Epidermal melanocyte (primary cell): ENCODE results near the gene SMIM33.
A peak's percentile ranks its signal among the peaks of the same experiment; 100 is the strongest.
"Not testable (repeated sequence)": the region's sequence is repeated elsewhere in the genome, so short reads cannot be mapped to it uniquely, and the experiment has no call there.

Source experiments
- DNase-seq: peaks from one replicate; pipeline ENCODE4 v3.0.0; 2011; ENCODE audit warnings: low spot score; ENCODE audit not compliant: insufficient read length

The SMIM33 gene

DNA sequence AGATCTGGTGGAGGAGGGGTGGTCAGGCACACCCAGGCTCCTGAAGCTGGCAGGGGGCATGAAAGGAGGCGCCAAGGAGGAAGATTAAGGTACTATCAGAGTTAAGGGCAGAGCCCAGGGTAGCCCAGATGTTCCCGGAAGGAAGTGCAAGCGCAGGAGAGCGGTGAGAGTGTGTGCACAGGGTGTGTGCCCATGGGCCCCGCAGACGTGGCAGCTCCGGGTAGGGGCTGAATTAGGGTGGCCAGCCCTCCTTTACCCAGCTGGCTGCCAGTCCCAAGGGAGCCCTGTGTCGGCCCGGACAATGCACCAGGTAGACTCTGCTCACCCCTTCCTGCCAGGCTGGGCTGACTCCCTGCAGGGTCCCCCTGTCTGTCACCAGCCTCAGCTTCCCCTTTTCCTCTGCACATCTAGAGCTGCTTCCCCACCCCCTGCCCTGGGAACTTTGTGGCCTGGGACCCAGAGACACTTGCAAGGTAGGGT is at the start of gene SMIM33:
Gene SMIM33, plus strand, starts transcription at position 184 of the 480 bp plus-strand sequence. Its CDS starts 118 bp downstream, at position 302.
- no peak for DNase-seq

DNA sequence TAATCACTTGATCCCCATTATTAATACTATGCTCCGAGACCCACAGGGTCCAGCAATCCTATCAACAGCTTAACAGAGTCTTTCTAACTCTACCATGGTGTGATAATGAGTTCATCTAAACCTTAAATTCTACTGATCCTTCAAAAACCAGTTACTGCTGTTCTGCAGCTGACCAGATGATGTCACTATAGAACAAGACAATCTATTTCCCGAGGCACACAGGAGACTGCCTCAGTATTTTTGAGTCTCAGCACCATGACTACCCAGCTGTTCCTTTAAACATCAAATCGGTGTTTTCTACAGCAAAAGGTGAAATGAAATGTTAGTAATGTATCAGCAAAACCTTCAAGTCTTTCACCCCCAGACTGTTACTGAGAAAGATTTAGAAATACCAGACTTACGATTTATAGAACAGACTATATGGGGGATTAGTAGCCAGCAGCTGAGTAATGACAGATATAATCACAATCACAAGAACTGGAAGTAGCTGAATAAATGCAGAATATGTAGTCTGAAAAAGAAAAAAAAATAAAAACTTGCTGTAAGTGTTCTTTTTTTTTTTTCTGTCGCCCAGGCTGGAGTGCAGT is 48.4 kb upstream of the SMIM33 start:
- DNase-seq: peak; percentile 72

DNA sequence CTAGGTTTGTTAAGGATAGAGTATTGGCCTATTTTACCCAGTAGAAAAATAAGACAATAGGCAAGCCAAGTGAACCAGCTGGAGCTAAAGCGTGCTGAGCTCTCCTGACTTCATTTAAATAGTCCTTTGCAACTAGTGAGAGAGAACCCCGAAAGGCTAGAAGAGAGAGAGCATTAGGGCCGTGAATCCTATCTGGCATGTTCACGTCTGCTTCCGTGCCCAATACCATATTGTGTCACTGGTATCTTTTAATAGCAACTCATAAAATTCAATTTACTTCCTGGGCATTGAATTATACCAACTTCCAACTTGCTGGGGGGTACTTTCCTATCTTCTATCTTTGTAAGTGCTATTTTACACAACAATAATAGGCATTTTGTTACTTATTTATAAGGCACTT is 45.3 kb upstream of the SMIM33 start:
- no peak for DNase-seq

DNA sequence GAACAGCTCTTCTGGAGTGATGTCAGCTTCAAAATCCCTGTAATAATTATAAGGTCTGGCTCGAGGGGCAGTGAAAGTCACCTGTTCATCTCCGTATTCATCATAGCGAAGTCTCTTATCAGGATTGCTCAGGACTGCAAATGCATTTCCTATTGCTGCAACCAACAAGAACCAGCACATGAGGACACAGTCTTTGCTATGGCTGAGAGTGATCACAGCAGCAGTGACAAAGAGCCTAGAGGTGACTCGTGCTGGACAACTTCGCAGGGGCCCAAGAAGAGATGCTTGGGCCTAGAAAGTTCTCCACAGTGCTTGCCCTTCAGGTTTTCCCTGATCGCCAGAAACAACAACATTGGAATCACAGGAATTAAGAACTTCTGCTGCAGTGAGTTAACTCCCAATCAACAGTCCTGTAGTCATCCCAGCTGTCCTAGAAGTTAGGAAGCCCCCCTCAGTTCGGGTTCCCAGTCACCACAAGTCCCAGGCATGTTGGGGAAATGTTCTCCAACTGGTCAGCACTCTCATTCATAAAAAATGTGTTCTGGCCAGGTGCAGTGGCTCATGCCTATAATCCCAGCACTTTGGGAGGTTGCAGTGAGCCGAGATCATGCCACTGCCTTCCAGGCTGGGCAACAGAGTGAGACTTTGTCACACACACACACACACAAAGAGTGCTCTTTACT is 44.5 kb upstream of the SMIM33 start:
- no peak for DNase-seq

DNA sequence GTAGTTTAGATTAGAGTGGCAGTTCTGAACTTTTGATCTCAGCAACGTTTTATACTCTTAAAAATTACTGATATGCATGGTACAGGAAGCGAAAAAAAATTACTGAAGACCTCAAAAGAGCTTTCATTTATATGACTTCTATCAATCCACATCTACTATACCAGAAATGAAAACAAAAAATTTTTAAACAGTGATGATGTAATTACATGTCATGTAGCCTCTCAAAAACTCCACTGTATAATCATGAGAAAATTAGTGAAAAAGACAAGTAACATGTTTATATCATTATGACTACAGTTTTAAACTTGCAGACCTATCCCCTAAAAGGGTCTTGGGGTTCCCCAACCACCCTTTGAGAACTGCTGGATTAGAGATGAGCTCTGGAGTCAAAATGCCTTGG is 40.8 kb upstream of the SMIM33 start:
- DNase-seq: no peak

DNA sequence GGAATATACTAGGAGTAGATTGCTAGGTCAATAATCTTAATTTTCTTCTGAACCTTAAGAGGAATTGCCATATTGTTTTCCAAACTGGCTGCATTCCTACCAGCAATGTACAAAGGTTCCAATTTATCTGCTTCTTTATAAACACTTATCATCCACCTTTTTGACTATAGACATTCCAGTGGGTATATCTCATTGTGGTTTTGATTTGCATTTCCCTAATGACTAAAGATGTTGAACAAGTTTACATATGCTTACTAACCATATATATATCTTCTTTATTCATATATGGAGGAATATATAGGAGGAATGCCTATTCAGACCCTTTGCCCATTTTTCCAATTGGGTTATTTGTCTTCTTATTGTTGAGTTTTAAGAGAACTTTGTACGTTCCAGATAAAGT is 39.1 kb upstream of the SMIM33 start:
- no peak for DNase-seq

DNA sequence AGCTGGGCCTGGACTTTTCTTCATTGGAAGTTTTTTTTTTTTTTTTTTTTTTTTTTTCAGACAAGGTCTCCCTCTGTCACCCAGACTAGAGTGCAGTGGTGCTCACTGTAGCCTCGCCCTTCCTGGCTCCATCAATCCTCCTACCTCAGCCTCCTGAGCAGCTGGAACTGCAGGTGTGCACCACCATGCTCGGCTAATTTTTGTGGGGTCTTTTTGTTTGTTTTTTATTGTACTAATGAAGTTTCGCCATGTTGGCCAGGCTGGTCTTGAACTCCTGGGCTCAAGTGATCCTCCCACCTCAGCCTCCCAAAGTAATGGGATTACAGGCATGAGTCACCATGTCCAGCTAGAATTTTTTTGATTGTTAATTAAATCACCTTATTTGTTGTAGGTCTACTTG is 35.1 kb upstream of the SMIM33 start:
- DNase-seq: no peak

DNA sequence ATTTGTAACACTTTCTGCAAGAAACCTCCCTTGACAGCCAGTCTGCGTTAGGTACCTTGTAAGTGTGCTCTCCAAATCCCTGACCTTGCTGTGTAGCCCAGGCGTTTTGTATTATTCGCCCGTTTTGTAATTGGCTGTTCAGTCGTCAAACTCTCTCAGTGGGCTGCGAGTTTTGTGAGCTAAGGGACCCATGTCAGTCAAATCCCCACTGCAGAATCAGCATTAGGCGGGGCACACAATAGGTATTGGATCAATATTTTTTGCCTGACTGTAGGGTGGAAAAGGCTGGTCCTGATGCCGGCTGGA is 32.1 kb upstream of the SMIM33 start:
- DNase-seq: no peak

DNA sequence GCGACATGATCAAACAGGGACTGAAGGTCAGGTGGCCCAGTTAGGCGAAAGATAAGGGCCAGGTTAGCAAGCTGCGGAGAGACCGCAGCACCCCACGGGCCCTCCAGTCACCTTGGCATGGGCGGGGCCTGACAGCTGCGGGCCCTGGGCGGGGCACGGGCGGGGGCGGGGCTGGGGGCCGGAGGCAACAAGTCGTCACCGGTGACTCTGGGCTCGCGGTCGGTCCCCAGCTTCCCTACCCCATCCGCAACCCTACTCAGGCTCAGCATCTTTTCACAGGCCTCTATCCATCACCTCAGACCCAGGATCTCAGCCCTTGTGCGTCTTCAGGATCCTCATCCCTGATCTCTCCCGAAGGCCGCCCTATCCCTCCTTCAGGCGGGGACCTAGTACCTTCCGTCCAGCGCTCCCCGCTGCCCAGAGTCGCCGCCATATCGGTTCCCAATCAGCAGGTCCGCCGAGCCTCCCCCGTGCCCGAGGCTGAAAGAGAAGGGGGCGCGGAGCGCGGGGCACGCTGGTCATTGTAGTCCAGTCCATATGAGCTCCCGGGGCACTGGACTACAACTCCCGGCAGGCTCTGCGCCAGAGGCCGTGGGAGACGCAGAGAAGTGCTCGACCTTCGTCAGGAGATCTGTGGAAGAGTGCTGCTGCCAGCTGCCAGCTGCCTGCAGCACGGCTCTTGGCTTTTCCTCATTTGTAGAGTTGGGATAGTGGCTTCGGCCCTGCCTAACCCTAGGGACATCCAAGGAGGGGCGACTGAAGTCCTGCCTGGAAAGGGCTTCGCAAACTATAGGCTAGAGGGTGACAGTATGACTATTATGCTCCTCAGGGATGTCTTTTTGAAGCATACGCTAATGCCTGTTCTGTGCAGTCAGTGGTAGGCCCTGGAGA is 31.5 kb upstream of the SMIM33 start, which contains the start of gene DNAJC18:
Gene DNAJC18, minus strand, starts transcription at position 513 of the 891 bp plus-strand sequence. Its CDS starts 80 bp downstream, at position 433.
- peak; percentile 98 for DNase-seq

DNA sequence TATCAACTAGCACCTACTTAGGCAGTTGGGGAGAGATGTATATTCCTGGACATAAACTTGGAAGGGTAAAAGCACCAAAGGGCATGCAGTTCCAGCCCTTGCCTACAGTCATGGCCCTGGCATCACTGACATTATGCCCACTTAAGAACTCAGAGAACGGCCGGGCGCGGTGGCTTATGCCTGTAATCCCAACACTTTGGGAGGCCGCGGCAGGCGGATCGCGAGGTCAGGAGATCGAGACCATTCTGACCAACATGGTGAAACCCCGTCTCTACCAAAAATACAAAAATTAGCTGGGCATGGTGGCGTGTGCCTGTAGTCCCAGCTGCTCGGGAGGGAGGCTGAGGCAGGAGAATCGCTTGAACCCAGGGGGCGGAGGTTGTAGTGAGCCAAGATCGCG is 30.4 kb upstream of the SMIM33 start:
- not testable (repeated sequence) for DNase-seq

DNA sequence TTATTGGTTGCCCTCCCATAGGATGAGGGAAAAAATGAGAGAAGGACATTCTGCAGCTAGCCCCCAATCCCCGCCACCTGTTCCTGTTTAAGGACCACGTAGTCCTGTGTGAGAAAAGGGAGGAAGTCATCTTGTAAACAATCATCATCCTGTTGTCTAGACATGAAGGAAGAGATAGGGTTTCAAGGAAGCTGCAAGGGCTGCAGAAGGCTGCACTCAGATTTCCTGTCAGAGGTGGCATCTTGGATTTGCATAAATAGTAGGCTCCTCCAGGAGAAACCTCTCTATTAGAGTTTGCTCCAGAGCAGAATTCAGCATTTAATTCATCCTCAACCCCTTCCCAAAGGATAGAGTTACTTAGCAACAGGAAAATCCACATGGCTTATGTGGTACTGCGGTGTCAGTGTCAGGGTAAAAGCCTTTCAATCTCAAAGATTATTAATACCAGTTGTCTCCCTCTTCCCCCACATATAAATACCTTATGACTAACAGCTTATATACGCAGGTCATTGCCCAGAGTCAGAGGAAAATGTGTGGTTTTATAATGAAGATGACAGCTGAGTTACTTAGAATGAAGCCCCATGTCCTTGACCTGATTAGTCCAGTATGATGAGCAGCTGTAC is 26.9 kb upstream of the SMIM33 start:
- DNase-seq: no peak

DNA sequence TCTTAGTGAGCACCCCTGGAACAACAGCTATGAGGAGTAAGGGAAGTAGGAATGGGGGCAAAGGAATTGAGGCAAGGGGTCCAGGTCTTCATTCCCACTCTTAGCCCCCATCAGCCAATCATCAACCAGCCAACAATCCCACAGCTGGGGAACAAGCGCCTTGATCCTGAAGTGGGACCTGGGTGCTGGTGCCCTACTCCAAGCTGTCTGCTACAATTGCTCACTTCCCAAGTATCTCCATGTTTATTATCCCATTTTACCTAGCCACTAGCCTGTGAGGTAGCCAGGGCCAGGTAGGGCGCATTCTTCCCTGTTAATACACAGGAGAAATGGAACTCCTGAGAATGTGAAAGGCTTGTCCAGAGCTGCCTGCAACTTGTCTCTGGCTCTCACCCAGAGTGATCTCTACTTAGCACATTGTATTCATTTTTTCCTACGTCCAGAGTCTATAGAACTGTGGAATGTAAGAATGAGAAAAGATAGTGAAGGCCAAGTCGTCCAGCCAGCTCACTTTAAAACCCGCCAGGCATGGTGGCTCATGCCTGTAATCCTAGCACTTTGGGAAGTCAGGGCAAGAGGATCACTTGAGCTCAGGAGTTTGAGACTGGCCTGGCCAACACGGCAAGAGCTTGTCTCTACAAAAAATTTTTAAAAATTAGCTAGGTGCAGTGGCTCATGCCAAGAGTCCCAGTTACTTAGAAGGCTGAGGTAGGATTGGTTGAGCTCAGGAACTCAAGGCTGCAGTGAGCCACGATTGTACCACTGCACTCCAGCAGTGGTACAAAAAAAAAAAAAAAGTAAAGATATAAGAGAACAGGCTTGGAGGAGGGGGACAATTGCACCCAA is 25.3 kb upstream of the SMIM33 start:
- DNase-seq: no peak

DNA sequence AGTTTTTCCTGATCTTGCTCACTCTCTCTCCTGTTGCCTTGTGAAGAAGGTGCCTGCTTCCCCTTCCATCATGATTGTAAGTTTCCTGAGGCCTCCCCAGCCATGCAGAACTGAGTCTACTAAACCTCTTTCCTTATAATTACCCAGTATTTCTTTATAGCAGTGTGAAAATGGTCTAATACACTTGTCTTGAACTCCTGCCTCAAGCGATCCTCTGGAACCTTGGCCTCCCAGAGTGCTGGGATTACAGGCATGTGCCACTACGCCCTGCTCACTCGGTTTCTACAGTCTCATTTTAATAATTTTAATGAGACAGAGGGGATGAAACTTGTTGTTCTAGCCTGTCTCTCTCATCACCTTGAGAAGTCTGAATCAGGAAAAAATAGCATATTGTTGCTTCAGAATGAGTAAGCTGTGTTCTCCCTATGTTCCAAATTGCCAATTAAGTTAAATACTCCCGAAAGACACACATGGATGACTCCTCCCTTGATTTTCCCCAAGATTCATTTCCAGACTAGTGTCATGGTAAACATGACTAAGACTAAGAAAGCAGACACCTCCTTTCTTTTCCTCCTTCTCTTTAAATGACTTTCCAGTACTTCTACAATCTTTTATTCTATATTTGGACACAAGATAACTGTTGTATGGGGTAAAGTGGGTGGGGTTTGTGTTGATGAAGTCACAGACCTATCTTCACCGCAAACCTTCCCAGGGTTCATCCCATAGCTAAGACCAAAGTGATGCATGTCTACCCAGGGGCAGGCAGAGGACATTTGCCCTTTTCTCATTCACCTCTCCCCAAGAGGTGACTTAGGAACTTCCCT is 23.6 kb upstream of the SMIM33 start:
- DNase-seq: no peak

DNA sequence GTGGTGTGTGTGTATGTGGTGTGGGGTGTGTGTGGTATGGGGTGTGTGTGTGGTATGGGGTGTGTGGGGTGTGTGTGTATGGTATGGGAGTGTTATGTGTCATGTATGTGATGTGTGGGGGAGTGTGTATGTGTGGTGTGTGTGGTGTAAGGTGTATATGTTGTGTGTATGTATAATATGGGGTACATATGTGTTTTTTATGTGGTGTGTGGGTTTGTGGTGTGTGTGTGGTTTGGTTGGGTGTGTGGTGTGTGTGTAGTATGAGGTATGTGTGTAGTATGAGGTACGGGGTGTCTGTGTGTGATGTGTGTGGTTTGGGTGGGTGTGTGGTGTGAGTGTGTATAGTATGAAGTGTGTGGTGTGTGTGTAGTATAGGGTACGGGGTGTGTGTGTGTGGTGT is 19.6 kb upstream of the SMIM33 start:
- no peak for DNase-seq

DNA sequence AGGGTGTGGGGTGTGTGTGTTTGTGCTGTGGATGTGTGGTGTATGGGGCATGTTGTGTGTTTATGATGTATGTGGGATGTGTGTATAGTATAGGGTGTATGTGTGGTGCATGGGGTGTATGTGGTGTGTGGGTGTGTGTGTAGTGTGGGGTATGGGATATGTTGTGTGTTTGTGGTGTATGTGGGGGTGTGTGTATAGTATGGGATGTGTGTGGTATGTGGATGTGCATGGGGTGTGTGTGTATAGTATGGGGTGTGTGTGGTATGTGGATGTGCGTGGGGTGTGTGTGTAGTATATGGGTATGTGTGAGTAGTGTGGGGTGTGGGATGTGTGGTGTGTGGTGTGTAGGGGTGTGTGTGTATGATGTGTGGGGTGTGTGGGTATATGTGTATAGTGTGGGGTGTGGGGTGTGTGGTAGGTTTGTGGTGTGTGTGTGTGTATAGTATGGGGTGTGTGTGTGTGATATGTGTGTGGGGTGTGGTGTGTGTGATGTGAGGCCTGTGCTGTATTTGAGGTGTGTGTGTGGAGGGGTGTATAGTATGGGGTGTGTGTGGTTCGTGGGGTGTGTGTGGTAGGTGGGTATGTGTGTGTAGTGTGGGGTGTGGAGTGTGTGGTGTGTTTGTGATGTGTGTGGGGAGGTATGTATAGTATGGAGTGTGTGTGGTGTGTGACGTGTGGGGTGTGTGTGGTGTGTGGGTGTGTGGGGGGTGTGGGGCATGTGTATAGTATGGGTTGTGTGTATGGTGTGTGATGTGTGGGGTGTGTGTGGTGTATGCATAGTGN is 18.7 kb upstream of the SMIM33 start:
- DNase-seq: no peak

DNA sequence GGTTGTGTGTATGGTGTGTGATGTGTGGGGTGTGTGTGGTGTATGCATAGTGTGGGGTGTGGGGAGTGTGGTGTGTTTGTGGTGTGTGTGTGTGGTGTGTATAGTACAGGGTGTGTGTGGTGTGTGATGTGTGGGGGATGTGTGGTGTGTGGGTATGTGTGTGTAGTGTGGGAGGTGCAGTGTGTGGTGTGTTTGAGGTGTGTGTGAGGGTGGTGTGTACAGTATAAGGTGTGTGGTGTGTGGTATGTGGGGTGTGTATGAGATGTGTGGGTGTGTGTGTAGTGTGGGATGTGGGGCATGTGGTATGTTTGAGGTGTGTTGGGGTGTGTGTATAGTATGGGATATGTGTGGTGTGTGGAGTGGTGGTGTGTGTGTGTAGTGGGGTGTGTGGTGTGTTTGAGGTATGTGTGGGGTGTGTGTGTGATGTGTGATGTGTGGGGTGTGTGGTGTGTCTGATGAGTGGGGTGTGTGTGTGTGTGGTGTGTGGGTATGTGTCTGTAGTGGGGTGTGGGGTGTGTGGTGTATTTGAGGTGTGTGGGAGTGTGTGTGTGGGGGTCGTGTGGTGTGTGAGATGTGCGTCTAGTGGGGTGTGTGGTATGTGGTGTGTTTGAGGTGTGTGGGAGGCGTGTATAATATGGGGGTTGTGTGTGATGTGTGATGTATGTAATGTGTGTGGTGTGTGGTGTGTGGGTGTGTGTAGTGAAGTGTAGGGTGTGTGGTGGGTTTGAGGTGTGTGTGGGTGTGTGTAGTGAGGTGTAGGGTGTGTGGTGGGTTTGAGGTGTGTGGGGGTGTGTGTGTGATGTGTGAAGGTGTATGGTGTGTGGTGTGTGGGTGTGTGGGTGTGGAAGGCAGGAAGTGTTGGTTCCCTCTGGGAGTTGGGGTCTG is 16.9 kb upstream of the SMIM33 start:
- no peak for DNase-seq

DNA sequence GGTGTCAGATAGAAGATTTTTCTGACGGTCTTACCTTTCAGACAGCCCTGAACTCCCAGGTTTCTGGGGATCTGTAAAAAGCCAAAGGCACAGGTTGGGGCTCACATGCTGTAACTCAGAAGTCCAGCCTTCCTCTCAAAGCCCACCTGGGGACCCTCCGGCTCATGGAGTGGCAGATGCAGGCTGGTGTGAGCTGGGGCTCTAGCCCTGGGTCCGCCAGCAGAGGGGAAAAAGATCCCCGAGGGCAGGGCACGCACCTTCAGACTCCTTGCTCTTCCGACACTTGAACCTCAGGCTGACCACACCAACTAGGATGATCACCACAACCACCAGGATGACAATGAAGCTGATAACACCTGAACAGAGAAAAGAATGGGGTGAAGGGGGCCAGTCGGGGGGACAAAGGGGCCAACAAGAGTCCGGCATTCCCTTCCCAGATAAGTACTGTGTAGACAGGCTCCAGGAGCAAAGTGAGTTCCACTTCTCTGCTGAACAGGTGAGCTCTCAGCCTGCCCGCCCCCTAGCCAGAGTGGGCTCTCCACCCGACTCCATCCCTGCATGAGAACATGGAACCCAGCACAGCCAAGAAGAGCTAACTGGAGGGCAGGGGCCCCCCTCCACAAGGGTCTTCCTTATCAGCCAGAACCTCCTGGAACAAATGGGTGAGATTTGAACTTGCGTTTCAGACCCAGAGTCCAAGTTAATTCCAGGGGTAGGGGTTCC is 16.1 kb upstream of the SMIM33 start:
- no peak for DNase-seq

DNA sequence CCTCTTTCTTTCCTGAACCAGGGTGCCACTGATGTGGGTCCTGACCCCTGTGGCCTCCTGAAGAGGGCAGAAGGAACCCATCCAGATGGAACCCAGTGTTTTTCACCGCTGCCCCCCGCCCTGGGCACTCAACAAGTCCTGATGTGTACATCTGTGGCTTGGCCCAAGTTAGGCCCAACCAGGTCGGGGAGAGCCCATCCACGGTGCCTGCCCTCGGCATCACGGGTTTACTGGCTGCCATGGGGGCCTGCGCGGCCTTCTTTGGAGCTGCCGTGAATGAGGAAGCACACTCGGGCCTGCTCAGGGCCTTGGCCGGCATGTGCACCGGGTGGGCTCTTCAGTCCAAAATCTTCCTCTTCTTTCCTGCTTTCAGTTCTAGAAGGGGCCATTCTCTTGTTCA is 14.0 kb upstream of the SMIM33 start:
- DNase-seq: no peak
